Astrocyte (in vitro differentiated cells and primary cell): ENCODE data around the gene SUCNR1.

ENCODE experiments used
- CTCF ChIP-seq: IDR thresholded peaks from 2 replicates; pipeline ENCODE4 v1.5.1; 2011; ENCODE audit warnings: low read depth, mild to moderate bottlenecking, inconsistent platforms, low read length, moderate library complexity; ENCODE audit not compliant: insufficient read depth
- EZH2 ChIP-seq: IDR thresholded peaks from 2 replicates; pipeline ENCODE4 v1.6.1; 2012; ENCODE audit warnings: mild to moderate bottlenecking, low read length, inconsistent platforms; ENCODE audit not compliant: insufficient read depth

GRCh38 chr3:151891721-151892120, 18.3 kb downstream of the SUCNR1 start:
- TF ChIP-seq CTCF (no peak), EZH2 (no peak)
